ENCODE data around the gene POMC. TPM values are rescaled to one million over a fixed set of nuclear protein-coding genes. Genes with fewer than 3 reads are reported as not detected.

Gene POMC
- total and polyA plus RNA-seq, 2 of the 8 experiments (the other 6 are each of a cell fraction or from before 2014, with no cell fraction given) = 1.7 to 4.7 TPM

GRCh38 chr2:25190536-25190935, 22.2 kb upstream of the POMC start (continued):
- TF ChIP-seq, protein P1, sequence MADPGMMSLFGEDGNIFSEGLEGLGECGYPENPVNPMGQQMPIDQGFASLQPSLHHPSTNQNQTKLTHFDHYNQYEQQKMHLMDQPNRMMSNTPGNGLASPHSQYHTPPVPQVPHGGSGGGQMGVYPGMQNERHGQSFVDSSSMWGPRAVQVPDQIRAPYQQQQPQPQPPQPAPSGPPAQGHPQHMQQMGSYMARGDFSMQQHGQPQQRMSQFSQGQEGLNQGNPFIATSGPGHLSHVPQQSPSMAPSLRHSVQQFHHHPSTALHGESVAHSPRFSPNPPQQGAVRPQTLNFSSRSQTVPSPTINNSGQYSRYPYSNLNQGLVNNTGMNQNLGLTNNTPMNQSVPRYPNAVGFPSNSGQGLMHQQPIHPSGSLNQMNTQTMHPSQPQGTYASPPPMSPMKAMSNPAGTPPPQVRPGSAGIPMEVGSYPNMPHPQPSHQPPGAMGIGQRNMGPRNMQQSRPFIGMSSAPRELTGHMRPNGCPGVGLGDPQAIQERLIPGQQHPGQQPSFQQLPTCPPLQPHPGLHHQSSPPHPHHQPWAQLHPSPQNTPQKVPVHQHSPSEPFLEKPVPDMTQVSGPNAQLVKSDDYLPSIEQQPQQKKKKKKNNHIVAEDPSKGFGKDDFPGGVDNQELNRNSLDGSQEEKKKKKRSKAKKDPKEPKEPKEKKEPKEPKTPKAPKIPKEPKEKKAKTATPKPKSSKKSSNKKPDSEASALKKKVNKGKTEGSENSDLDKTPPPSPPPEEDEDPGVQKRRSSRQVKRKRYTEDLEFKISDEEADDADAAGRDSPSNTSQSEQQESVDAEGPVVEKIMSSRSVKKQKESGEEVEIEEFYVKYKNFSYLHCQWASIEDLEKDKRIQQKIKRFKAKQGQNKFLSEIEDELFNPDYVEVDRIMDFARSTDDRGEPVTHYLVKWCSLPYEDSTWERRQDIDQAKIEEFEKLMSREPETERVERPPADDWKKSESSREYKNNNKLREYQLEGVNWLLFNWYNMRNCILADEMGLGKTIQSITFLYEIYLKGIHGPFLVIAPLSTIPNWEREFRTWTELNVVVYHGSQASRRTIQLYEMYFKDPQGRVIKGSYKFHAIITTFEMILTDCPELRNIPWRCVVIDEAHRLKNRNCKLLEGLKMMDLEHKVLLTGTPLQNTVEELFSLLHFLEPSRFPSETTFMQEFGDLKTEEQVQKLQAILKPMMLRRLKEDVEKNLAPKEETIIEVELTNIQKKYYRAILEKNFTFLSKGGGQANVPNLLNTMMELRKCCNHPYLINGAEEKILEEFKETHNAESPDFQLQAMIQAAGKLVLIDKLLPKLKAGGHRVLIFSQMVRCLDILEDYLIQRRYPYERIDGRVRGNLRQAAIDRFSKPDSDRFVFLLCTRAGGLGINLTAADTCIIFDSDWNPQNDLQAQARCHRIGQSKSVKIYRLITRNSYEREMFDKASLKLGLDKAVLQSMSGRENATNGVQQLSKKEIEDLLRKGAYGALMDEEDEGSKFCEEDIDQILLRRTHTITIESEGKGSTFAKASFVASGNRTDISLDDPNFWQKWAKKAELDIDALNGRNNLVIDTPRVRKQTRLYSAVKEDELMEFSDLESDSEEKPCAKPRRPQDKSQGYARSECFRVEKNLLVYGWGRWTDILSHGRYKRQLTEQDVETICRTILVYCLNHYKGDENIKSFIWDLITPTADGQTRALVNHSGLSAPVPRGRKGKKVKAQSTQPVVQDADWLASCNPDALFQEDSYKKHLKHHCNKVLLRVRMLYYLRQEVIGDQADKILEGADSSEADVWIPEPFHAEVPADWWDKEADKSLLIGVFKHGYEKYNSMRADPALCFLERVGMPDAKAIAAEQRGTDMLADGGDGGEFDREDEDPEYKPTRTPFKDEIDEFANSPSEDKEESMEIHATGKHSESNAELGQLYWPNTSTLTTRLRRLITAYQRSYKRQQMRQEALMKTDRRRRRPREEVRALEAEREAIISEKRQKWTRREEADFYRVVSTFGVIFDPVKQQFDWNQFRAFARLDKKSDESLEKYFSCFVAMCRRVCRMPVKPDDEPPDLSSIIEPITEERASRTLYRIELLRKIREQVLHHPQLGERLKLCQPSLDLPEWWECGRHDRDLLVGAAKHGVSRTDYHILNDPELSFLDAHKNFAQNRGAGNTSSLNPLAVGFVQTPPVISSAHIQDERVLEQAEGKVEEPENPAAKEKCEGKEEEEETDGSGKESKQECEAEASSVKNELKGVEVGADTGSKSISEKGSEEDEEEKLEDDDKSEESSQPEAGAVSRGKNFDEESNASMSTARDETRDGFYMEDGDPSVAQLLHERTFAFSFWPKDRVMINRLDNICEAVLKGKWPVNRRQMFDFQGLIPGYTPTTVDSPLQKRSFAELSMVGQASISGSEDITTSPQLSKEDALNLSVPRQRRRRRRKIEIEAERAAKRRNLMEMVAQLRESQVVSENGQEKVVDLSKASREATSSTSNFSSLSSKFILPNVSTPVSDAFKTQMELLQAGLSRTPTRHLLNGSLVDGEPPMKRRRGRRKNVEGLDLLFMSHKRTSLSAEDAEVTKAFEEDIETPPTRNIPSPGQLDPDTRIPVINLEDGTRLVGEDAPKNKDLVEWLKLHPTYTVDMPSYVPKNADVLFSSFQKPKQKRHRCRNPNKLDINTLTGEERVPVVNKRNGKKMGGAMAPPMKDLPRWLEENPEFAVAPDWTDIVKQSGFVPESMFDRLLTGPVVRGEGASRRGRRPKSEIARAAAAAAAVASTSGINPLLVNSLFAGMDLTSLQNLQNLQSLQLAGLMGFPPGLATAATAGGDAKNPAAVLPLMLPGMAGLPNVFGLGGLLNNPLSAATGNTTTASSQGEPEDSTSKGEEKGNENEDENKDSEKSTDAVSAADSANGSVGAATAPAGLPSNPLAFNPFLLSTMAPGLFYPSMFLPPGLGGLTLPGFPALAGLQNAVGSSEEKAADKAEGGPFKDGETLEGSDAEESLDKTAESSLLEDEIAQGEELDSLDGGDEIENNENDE (IDR thresholded peaks at IDR 0.05; ENCODE audit: insufficient replicate concordance, low read length) = no peak
